Thymus (tissue), 11 donors: ENCODE results near the gene GHDC. TPM values are rescaled to one million over a fixed set of nuclear protein-coding genes. Genes with fewer than 3 reads are reported as not detected.

Experiments used
- DNase-seq, 9 donors: peaks; one replicate each; pipeline ENCODE4 v3.0.0-alpha.2; 2013; ENCODE audit warnings: low spot score in 9 of 9, low read depth in 6 of 9, missing footprints in 1 of 9
- H3K27ac ChIP-seq, 2 donors: one replicate each; pipeline ENCODE4 v1.5.1; 2013; ENCODE audit warnings: control low read depth in 1 of 2, low read depth in 1 of 2, low read length in 1 of 2, mild to moderate bottlenecking in 1 of 2, moderate library complexity in 1 of 2
- H3K27me3 ChIP-seq, 2 donors: one replicate each; pipeline ENCODE4 v1.5.1; 2013; ENCODE audit warnings: low read length in 1 of 2; ENCODE audit not compliant: control insufficient read depth in 2 of 2, insufficient read depth in 1 of 2
- H3K36me3 ChIP-seq, 2 donors: one replicate each; pipeline ENCODE4 v1.5.1; 2013; ENCODE audit warnings: low read length in 1 of 2, mild to moderate bottlenecking in 1 of 2, moderate library complexity in 1 of 2; ENCODE audit not compliant: control insufficient read depth in 2 of 2, insufficient read depth in 2 of 2
- H3K4me1 ChIP-seq, 2 donors: one replicate each; pipeline ENCODE4 v1.5.1; 2013; ENCODE audit warnings: low read length in 2 of 2; ENCODE audit not compliant: control insufficient read depth in 2 of 2, insufficient read depth in 2 of 2
- H3K4me3 ChIP-seq, 2 donors: one replicate each; pipeline ENCODE4 v1.5.1; 2013; ENCODE audit warnings: low read length in 2 of 2, control low read depth in 1 of 2, mild to moderate bottlenecking in 1 of 2
- H3K9me3 ChIP-seq, 2 donors: one replicate each; pipeline ENCODE4 v1.5.1; 2013; ENCODE audit warnings: low read length in 1 of 2, mild to moderate bottlenecking in 1 of 2; ENCODE audit not compliant: control insufficient read depth in 2 of 2, insufficient read depth in 1 of 2
- WGBS: extraction: QIAGEN DNeasy Blood & Tissue Kit; methylation state at CpG from one replicate; pipeline ENCODE4 v1.1.7; 2013; 5-methylcytosine and 5-hydroxymethylcytosine counted together
- polyA plus RNA-seq: library from polyadenylated mRNA; stranded (reverse); fragments of 200-250 nt; gene quantifications from one replicate; pipeline ENCODE4 v1.2.3, GENCODE V29; 2013
- total RNA-seq: library from RNA; stranded (reverse); fragments of 120-200 nt; gene quantifications from one replicate; pipeline ENCODE4 v1.2.4, GENCODE V29; 2013
- donor health status: healthy.

Gene GHDC
- total and polyA plus RNA-seq, 2 donors = 8.6 to 19.6 TPM

GRCh38 chr17:42198897-42199296 lies 4.6 kb upstream of the GHDC start:
- no peak overlapping the region for H3K27ac ChIP-seq
- peaks cover 33 to 35% of the 10 kb centered on the region in 2 donors for H3K36me3 ChIP-seq
- DNase-seq = peak in 1 of 9 donors; percentile 25
- 53% methylated on average over 4 of the region's 4 CpGs for WGBS
- no peaks in the 10 kb centered on the region for H3K27me3 ChIP-seq
- peaks cover 3 to 8% of the 10 kb centered on the region in 2 donors for H3K4me1 ChIP-seq
- no peaks in the 10 kb centered on the region for H3K9me3 ChIP-seq
- H3K4me3 ChIP-seq = no peak overlapping the region

- Histone ChIP-seq H3K27ac (no peak overlapping the region), H3K9me3 (no peaks in the 10 kb centered on the region), H3K4me1 (peaks cover 10 to 17% of the 10 kb centered on the region in 2 donors), H3K27me3 (no peaks in the 10 kb centered on the region), H3K36me3 (peaks cover 25 to 31% of the 10 kb centered on the region in 2 donors), H3K4me3 (no peak overlapping the region)
- no peak for DNase-seq
- WGBS = 99% methylated on average over 8 of the region's 8 CpGs
Observed at GRCh38 chr17:42197564-42198156, 3.4 kb upstream of the GHDC start.

GRCh38 chr17:42193216-42193968 lies 902 bp downstream of the GHDC start:
- H3K4me3 ChIP-seq = peak overlapping the region; percentile 67 to 72
- H3K9me3 ChIP-seq = no peaks in the 10 kb centered on the region
- peaks cover 10 to 23% of the 10 kb centered on the region in 2 donors for H3K4me1 ChIP-seq
- 88% methylated on average over 12 of the region's 12 CpGs for WGBS
- H3K36me3 ChIP-seq = peaks cover 0 to 2% of the 10 kb centered on the region in 2 donors
- no peak overlapping the region for H3K27ac ChIP-seq
- DNase-seq = no peak
- H3K27me3 ChIP-seq = no peaks in the 10 kb centered on the region

- 98% methylated on average over 23 of the region's 23 CpGs for WGBS
- Histone ChIP-seq H3K9me3 (no peaks in the 10 kb centered on the region), H3K27me3 (no peaks in the 10 kb centered on the region), H3K27ac (no peak overlapping the region), H3K36me3 (peaks cover 0 to 2% of the 10 kb centered on the region in 2 donors), H3K4me1 (peaks cover 10 to 23% of the 10 kb centered on the region in 2 donors), H3K4me3 (no peak overlapping the region)
- DNase-seq = no peak
Observed at GRCh38 chr17:42192189-42193126, 1.8 kb downstream of the GHDC start.

- Histone ChIP-seq H3K4me3 (no peak overlapping the region), H3K36me3 (peaks cover 0 to 2% of the 10 kb centered on the region in 2 donors), H3K4me1 (peaks cover 10 to 23% of the 10 kb centered on the region in 2 donors), H3K9me3 (no peaks in the 10 kb centered on the region), H3K27me3 (no peaks in the 10 kb centered on the region), H3K27ac (no peak overlapping the region)
- no peak for DNase-seq
- 98% methylated on average over 5 of the region's 5 CpGs for WGBS
Observed at GRCh38 chr17:42191275-42191608, 3.1 kb downstream of the GHDC start.

- Histone ChIP-seq H3K27me3 (no peaks in the 10 kb centered on the region), H3K4me3 (no peak overlapping the region), H3K27ac (no peak overlapping the region), H3K4me1 (peaks cover 10 to 23% of the 10 kb centered on the region in 2 donors), H3K9me3 (no peaks in the 10 kb centered on the region), H3K36me3 (peaks cover 0 to 2% of the 10 kb centered on the region in 2 donors)
- 96% methylated on average over 17 of the region's 17 CpGs for WGBS
- no peak for DNase-seq
Observed at GRCh38 chr17:42190491-42191274, 3.6 kb downstream of the GHDC start.

- DNase-seq = no peak
- Histone ChIP-seq H3K4me3 (no peak overlapping the region), H3K36me3 (peaks cover 0 to 2% of the 10 kb centered on the region in 2 donors), H3K9me3 (no peaks in the 10 kb centered on the region), H3K27ac (no peak overlapping the region), H3K4me1 (peaks cover 15 to 33% of the 10 kb centered on the region in 2 donors), H3K27me3 (no peaks in the 10 kb centered on the region)
- 96% methylated on average over 11 of the region's 11 CpGs for WGBS
Observed at GRCh38 chr17:42189651-42189965, 4.7 kb downstream of the GHDC start.

- Histone ChIP-seq H3K4me3 (no peak overlapping the region), H3K36me3 (peaks cover 0 to 2% of the 10 kb centered on the region in 2 donors), H3K4me1 (peaks cover 18 to 32% of the 10 kb centered on the region in 2 donors), H3K27me3 (peaks cover 0 to 4% of the 10 kb centered on the region in 2 donors), H3K27ac (peak overlapping the region in 1 of 2 donors; percentile 5), H3K9me3 (no peaks in the 10 kb centered on the region)
- no peak for DNase-seq
- 82% methylated on average over 19 of the region's 19 CpGs for WGBS
Observed at GRCh38 chr17:42188749-42189650, 5.3 kb downstream of the GHDC start.
